Measurements from ENCODE around the gene TBL1X. TPM values are rescaled to one million over a fixed set of nuclear protein-coding genes. Genes with fewer than 3 reads are reported as not detected.

Gene TBL1X
- total RNA-seq, 3 donors from 2014 or later: 18.6 to 24.6 (median 20.0) TPM

GRCh38 chrX:9654929-9655328 is 190.1 kb downstream of the TBL1X start:
- Histone ChIP-seq H3K9me3 (no peaks in the 10 kb centered on the region), H3K4me1 (no peaks in the 10 kb centered on the region), H3K27ac (no peak overlapping the region), H3K4me3 (no peak overlapping the region), H3K36me3 (no peaks in the 10 kb centered on the region), H3K27me3 (peaks cover 0 to 5% of the 10 kb centered on the region in 2 donors)
- no peak for TF ChIP-seq POLR2A (IDR thresholded peaks at IDR 0.05)
- TF ChIP-seq, protein P1, sequence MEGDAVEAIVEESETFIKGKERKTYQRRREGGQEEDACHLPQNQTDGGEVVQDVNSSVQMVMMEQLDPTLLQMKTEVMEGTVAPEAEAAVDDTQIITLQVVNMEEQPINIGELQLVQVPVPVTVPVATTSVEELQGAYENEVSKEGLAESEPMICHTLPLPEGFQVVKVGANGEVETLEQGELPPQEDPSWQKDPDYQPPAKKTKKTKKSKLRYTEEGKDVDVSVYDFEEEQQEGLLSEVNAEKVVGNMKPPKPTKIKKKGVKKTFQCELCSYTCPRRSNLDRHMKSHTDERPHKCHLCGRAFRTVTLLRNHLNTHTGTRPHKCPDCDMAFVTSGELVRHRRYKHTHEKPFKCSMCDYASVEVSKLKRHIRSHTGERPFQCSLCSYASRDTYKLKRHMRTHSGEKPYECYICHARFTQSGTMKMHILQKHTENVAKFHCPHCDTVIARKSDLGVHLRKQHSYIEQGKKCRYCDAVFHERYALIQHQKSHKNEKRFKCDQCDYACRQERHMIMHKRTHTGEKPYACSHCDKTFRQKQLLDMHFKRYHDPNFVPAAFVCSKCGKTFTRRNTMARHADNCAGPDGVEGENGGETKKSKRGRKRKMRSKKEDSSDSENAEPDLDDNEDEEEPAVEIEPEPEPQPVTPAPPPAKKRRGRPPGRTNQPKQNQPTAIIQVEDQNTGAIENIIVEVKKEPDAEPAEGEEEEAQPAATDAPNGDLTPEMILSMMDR (IDR thresholded peaks at IDR 0.05): no peak
- TF ChIP-seq POLR2AphosphoS5 (IDR thresholded peaks at IDR 0.05): no peak
- intact Hi-C loops (cut with DNase I; ENCODE audit: low total_unique reads): no loop called here
- DNase-seq (ENCODE audit: low spot score in 2 of 2): no peak

DNA sequence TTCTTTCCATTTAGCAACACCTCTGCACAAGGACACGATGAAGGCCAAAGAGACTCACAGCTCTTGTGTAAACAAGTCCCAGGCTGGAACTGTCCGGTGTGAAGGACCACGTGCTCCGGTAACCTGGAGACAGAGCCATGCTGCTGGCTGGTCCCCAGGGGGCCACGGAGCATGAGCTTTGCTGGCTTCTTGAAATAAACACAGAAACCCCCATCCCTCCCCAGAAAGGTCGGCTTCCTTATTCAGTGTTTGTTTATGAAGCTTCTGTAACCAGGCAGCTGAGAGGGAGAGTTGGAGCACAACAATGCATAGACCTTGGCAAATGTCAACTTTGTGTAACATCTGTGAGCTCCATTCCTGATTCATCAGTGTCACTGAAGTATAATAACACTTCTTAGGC is 191.4 kb downstream of the TBL1X start:
- Histone ChIP-seq H3K9me3 (no peaks in the 10 kb centered on the region), H3K36me3 (no peaks in the 10 kb centered on the region), H3K27me3 (peaks cover 0 to 6% of the 10 kb centered on the region in 2 donors), H3K4me1 (no peaks in the 10 kb centered on the region), H3K27ac (no peak overlapping the region), H3K4me3 (no peak overlapping the region)
- no peak for DNase-seq (ENCODE audit: low spot score in 2 of 2)
- intact Hi-C loops (cut with DNase I; ENCODE audit: low total_unique reads): no loop called here
- TF ChIP-seq POLR2AphosphoS5 (IDR thresholded peaks at IDR 0.05) (no peak), POLR2A (IDR thresholded peaks at IDR 0.05) (no peak)

DNA sequence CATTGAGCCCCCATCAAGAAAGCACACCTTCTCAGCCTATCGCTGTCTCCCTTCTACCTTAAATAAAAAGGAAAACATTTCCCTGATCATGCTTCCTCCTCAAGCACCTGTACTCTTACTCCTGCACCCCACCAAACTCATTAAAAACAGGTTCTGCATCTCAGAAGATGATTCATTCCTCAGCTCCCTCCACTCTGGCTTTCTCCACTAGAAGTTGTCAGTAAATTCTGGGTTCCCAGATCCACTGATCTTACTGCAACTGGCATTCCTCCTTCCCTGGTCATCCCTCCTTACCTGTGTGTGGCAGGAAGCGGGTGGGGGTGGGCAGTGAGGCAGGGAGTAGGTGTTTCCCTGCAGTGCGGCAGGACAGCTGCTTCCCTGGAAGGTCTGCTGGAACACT is 192.0 kb downstream of the TBL1X start:
- H3K4me3 ChIP-seq: no peak overlapping the region
- no peaks in the 10 kb centered on the region for H3K9me3 ChIP-seq
- peaks cover 0 to 3% of the 10 kb centered on the region in 2 donors for H3K27me3 ChIP-seq
- TF ChIP-seq POLR2A (IDR thresholded peaks at IDR 0.05): no peak
- TF ChIP-seq, protein P1 (IDR thresholded peaks at IDR 0.05): no peak
- no peak for TF ChIP-seq POLR2AphosphoS5 (IDR thresholded peaks at IDR 0.05)
- H3K27ac ChIP-seq: no peak overlapping the region
- H3K36me3 ChIP-seq: no peaks in the 10 kb centered on the region
- intact Hi-C loops (cut with DNase I; ENCODE audit: low total_unique reads): no loop called here
- no peak for DNase-seq (ENCODE audit: low spot score in 2 of 2)
- no peaks in the 10 kb centered on the region for H3K4me1 ChIP-seq

DNA sequence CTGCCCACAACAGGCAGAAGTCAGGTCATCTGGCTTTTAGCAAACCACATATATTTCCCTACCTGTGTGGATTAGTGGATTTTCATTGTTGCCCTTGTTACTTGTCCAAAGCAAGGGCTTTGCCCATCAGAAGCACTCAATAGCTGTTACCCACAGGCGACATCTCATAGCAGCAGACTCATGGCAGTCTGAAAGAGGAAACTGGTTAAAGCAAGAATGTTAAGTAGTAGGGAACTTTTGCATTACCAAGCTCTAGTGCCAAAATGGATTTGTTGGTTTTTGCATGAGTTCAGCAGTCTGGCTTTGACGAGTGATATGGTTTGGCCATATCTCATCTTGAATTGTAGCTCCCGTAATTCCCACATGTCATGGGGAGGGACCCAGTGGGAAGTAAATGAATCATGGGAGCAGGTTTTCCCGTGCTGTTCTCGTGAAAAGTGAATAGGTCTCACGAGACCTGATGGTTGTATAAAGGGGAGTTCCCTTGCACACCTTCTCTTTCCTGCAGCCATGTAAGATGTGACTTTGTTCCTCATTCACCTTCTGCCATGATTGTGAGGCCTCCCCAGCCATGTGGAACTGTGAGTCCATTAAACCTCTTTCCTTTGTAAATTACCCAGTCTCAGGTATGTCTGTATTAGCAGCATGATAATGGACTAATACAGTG is 192.9 kb downstream of the TBL1X start:
- H3K27ac ChIP-seq: no peak overlapping the region
- H3K36me3 ChIP-seq: no peaks in the 10 kb centered on the region

DNA sequence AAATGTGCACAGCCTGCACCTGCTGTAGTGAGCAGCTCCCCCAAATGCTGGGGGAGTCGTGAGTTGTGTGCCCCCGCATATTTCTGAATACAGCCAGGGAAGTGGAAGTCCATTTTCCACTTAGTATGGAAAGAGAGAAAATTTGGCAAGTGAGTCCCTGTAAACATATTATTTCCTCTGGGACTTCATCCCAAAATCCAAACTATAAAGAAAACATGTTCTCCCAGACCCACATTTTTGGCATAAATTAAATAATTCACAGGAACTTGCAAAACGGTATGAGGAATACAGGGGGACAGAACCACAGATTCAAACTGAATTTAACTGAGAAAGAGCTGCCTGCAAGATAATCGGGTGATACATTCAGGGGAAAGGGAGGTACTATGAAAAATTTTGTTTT is 193.6 kb downstream of the TBL1X start:
- H3K36me3 ChIP-seq: no peaks in the 10 kb centered on the region
- H3K27me3 ChIP-seq: peaks cover 0 to 3% of the 10 kb centered on the region in 2 donors
- no peaks in the 10 kb centered on the region for H3K4me1 ChIP-seq
- no peaks in the 10 kb centered on the region for H3K9me3 ChIP-seq
- no peak overlapping the region for H3K27ac ChIP-seq
- intact Hi-C loops (cut with DNase I; ENCODE audit: low total_unique reads): no loop called here
- no peak overlapping the region for H3K4me3 ChIP-seq
- DNase-seq (ENCODE audit: low spot score in 2 of 2): no peak
- TF ChIP-seq, protein P1 (IDR thresholded peaks at IDR 0.05): no peak
- TF ChIP-seq POLR2AphosphoS5 (IDR thresholded peaks at IDR 0.05) (no peak), POLR2A (IDR thresholded peaks at IDR 0.05) (no peak)

More for the DNA sequence above, 192.9 kb downstream of the TBL1X start:
- Histone ChIP-seq H3K9me3 (no peaks in the 10 kb centered on the region), H3K4me3 (no peak overlapping the region), H3K4me1 (no peaks in the 10 kb centered on the region), H3K27me3 (peaks cover 0 to 3% of the 10 kb centered on the region in 2 donors)
- intact Hi-C loops (cut with DNase I; ENCODE audit: low total_unique reads): no loop called here
- TF ChIP-seq, protein P1 (IDR thresholded peaks at IDR 0.05): no peak
- TF ChIP-seq POLR2A (IDR thresholded peaks at IDR 0.05) (no peak), POLR2AphosphoS5 (IDR thresholded peaks at IDR 0.05) (no peak)
- no peak for DNase-seq (ENCODE audit: low spot score in 2 of 2)

Data from breast epithelium (tissue), 4 donors.